Heart left ventricle (tissue), 13 donors: ENCODE results near the gene TCP10L.

Source experiments
- CTCF ChIP-seq, 12 donors: fragments of 200-600 bp; sonication (generic) in 4 of 12; IDR thresholded peaks; one replicate each; pipeline versions ENCODE4 v1.5.0 to v1.8.0; 2018 to 2022; ENCODE audit warnings: antibody characterized with exemption in 12 of 12, mild to moderate bottlenecking in 5 of 12
- POLR2A ChIP-seq, 2 donors: fragments of 450-650 bp; IDR thresholded peaks; one replicate each; pipeline ENCODE4 v1.6.1; 2017; ENCODE audit warnings: antibody characterized with exemption in 2 of 2, mild to moderate bottlenecking in 2 of 2, moderate library complexity in 2 of 2
- donor health status: ischemic (EF 13 %, LVEDD 7.1; RV severe dilation, severe dysfunction).
- donor health status: DM: no; HTN: yes; CAD: no.
- donor health status: DM: no; HTN: no; CAD: no.
- donor health status: ischemic (EF 25% LVEDD 6.9; RV normal size, moderate dysfunction).
- donor health status: ischemic (EF 25% LVEDD 5.7; RV mildly dilated, moderate dysfunction).
- donor health status: ischemic (EF 35%, LVEDD 5.7; RV mildly dilated, moderate dysfunction).
- donor health status: nonischemic (EF 11% LVEDD 7.7; RV severe dilation, severe dysfunction).
- donor health status: DM: yes; HTN: yes; CAD: no.
- donor health status: PGD.
- donor health status: ischemic (EF 29% LVEDD 5.4; RV normal size, mild dysfunction).
- donor health status: nonischemic (EF 23%, LVEDD 6.1; RV moderate dilation, normal function).

- TF ChIP-seq CTCF (IDR thresholded peaks at IDR 0.05) = no peak
- no peak for TF ChIP-seq POLR2A (IDR thresholded peaks at IDR 0.05)
Measured at GRCh38 chr21:32612999-32613337, 27.6 kb upstream of the TCP10L start.
